Hepatocyte (in vitro differentiated cells): Measurements from ENCODE around the gene ITGA11.

Experiments
- EZH2phosphoT487 ChIP-seq: fragments of 200-600 bp; sonication (generic); IDR thresholded peaks from one replicate; pipeline ENCODE4 v1.6.1; 2018; ENCODE audit warnings: antibody characterized with exemption, mild to moderate bottlenecking, low read depth, moderate library complexity; ENCODE audit not compliant: unreplicated experiment, severe bottlenecking
- TF ChIP-seq, protein P1 (sequence below): fragments of 200-600 bp; sonication (generic); IDR thresholded peaks from 2 replicates; pipeline ENCODE4 v1.5.1; 2016; ENCODE audit warnings: antibody characterized with exemption, mild to moderate bottlenecking; ENCODE audit not compliant: poor library complexity

DNA sequence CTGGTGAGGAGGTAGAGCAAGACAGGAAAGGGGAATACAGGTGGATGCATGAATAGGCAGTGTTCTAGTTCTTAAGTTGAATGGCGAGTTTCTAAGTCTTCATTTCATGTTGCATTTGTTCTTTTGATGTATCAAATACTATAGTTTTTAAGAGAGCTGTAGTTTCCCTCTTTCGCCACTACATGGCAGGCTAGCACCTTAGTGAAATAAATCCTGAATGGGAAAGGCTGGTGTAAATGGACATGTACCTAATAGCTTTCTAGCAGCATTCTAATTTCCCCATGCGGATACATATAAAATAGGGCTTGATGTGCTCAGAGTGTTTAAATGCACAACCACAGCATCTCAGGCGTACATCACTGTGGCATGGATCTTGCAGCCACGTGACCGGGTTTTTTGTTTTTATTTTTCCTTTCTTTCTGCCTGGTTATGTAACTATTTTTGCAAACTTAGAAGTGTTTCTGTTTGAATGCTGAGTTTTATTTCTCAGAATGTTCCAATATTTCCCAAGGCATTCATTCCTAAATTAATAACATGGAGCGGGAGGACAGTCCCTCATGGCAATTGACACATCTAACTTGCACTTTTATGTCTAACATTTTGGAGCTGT, 178.9 kb downstream of the ITGA11 start:
- TF ChIP-seq, protein P1, sequence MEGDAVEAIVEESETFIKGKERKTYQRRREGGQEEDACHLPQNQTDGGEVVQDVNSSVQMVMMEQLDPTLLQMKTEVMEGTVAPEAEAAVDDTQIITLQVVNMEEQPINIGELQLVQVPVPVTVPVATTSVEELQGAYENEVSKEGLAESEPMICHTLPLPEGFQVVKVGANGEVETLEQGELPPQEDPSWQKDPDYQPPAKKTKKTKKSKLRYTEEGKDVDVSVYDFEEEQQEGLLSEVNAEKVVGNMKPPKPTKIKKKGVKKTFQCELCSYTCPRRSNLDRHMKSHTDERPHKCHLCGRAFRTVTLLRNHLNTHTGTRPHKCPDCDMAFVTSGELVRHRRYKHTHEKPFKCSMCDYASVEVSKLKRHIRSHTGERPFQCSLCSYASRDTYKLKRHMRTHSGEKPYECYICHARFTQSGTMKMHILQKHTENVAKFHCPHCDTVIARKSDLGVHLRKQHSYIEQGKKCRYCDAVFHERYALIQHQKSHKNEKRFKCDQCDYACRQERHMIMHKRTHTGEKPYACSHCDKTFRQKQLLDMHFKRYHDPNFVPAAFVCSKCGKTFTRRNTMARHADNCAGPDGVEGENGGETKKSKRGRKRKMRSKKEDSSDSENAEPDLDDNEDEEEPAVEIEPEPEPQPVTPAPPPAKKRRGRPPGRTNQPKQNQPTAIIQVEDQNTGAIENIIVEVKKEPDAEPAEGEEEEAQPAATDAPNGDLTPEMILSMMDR = peak; percentile 86
- no peak for TF ChIP-seq EZH2phosphoT487
